SK-N-SH (cell line): ENCODE data around the gene SFXN1. TPM values are rescaled to one million over a fixed set of nuclear protein-coding genes. Genes with fewer than 3 reads are reported as not detected.
A peak's percentile ranks its signal among the peaks of the same experiment; 100 is the strongest.

Experiments
- CTCF ChIA-PET: fragments of 300-600, 350-600 bp; formaldehyde crosslinking; extraction: SDS; loops from one replicate; lab custom pipeline; 2021; lab: Yijun Ruan, JAX
- POLR2A ChIA-PET: fragments of 350-600 bp; sonication (Branson Sonifier 250); formaldehyde crosslinking; extraction: SDS; loops from one replicate; lab custom pipeline; 2020; ENCODE audit warnings: antibody characterized with exemption, inconsistent platforms; lab: Yijun Ruan, JAX
- DNase-seq: peaks from one replicate; pipeline ENCODE4 v3.0.0; 2012
- H2AFZ ChIP-seq: fragments of 200-600 bp; sonication (generic); 2 replicates; pipeline ENCODE4 v1.8.1; 2016; ENCODE audit warnings: antibody characterized with exemption, mild to moderate bottlenecking, low read depth
- H3F3A ChIP-seq: fragments of 200-600 bp; sonication (generic); replicated peaks from 2 replicates; pipeline ENCODE3; 2016; ENCODE audit warnings: antibody characterized with exemption, mild to moderate bottlenecking; ENCODE audit not compliant: insufficient read depth
- H3K27ac ChIP-seq, 2 experiments: fragments of 200-500 bp in 1 of 2; fragments of 200-600 bp in 1 of 2; sonication (Bioruptor generic) in 1 of 2; sonication (generic), shearing (Covaris generic) in 1 of 2; 2 replicates each; pipeline versions ENCODE4 v1.5.1 to v1.6.1; 2014 to 2016; ENCODE audit warnings: low read depth in 2 of 2, inconsistent platforms in 1 of 2, low read length in 1 of 2, mild to moderate bottlenecking in 1 of 2, mixed read lengths in 1 of 2
- H3K27me3 ChIP-seq: fragments of 200-600 bp; sonication (generic), shearing (Covaris generic); 2 replicates; pipeline ENCODE4 v1.6.1; 2016; ENCODE audit warnings: mixed run types; ENCODE audit not compliant: insufficient read depth
- H3K36me3 ChIP-seq, 2 experiments: fragments of 200-500 bp in 1 of 2; fragments of 200-600 bp in 1 of 2; sonication (Bioruptor generic) in 1 of 2; sonication (generic) in 1 of 2; replicated peaks in 1 of 2; 2 replicates each; pipeline versions ENCODE3 to v1.5.1; 2014 to 2016; ENCODE audit warnings: low read length in 1 of 2, mild to moderate bottlenecking in 1 of 2; ENCODE audit not compliant: insufficient read depth in 2 of 2, control insufficient read depth in 1 of 2
- H3K4me1 ChIP-seq, 2 experiments: fragments of 200-500 bp in 1 of 2; fragments of 200-600 bp in 1 of 2; sonication (Bioruptor generic) in 1 of 2; sonication (generic), shearing (Covaris generic) in 1 of 2; 2 replicates each; pipeline versions ENCODE4 v1.5.1 to v1.6.1; 2014 to 2016; ENCODE audit warnings: low read depth in 1 of 2, low read length in 1 of 2, mixed run types in 1 of 2; ENCODE audit not compliant: insufficient read depth in 2 of 2, control insufficient read depth in 1 of 2
- H3K4me2 ChIP-seq: fragments of 200-600 bp; sonication (generic), shearing (Covaris generic); 2 replicates; pipeline ENCODE4 v1.6.1; 2017; ENCODE audit warnings: mixed run types
- H3K4me3 ChIP-seq, 2 experiments: fragments of 200-500 bp in 1 of 2; fragments of 200-600 bp in 1 of 2; sonication (Bioruptor generic) in 1 of 2; sonication (generic), shearing (Covaris generic) in 1 of 2; 2 replicates each; pipeline versions ENCODE4 v1.5.1 to v1.8.1; 2014 to 2016; ENCODE audit warnings: low read depth in 2 of 2, inconsistent platforms in 1 of 2, low read length in 1 of 2, mild to moderate bottlenecking in 1 of 2, mixed read lengths in 1 of 2, moderate library complexity in 1 of 2
- H3K79me2 ChIP-seq: fragments of 200-600 bp; sonication (generic); 2 replicates; pipeline ENCODE4 v1.8.1; 2017; ENCODE audit warnings: mild to moderate bottlenecking; ENCODE audit not compliant: insufficient read depth
- H3K9ac ChIP-seq: fragments of 200-600 bp; sonication (generic); 2 replicates; pipeline ENCODE4 v1.6.1; 2017; ENCODE audit warnings: mixed run types
- H3K9me2 ChIP-seq: fragments of 200-600 bp; sonication (generic); 2 replicates; pipeline ENCODE4 v1.6.1; 2017; ENCODE audit warnings: mixed run types
- H3K9me3 ChIP-seq: fragments of 200-600 bp; sonication (generic); 2 replicates; pipeline ENCODE4 v1.6.1; 2017; ENCODE audit warnings: mixed run types, mild to moderate bottlenecking, moderate library complexity
- H4K20me1 ChIP-seq: fragments of 200-600 bp; sonication (generic); 2 replicates; pipeline ENCODE4 v1.6.1; 2017; ENCODE audit warnings: mild to moderate bottlenecking, mixed run types; ENCODE audit not compliant: insufficient read depth
- CHD2 ChIP-seq: fragments of 150-350 bp; IDR thresholded peaks from 2 replicates; pipeline ENCODE4 v1.6.1; 2018; ENCODE audit warnings: low read length; ENCODE audit not compliant: partially characterized antibody
- FOSL2 ChIP-seq: IDR thresholded peaks from 2 replicates; pipeline ENCODE4 v1.4.0; 2012; ENCODE audit warnings: low read depth, mild to moderate bottlenecking, moderate library complexity, borderline replicate concordance
- MEF2A ChIP-seq: IDR thresholded peaks from 2 replicates; pipeline ENCODE4 v1.4.0; 2012; ENCODE audit warnings: low read depth, borderline replicate concordance
- NFIC ChIP-seq: IDR thresholded peaks from 2 replicates; pipeline ENCODE4 v1.4.0; 2012; ENCODE audit warnings: borderline replicate concordance
- POLR2AphosphoS5 ChIP-seq: IDR thresholded peaks from 2 replicates; pipeline ENCODE4 v1.6.1; 2012; ENCODE audit warnings: low read depth, low read length
- RAD21 ChIP-seq: IDR thresholded peaks from 2 replicates; pipeline ENCODE4 v1.6.1; 2012; ENCODE audit warnings: mild to moderate bottlenecking, low read length
- SMC3 ChIP-seq: IDR thresholded peaks from 2 replicates; pipeline ENCODE4 v1.6.1; 2012; ENCODE audit warnings: low read depth, low read length, improper control_type of control experiment
- WGBS: methylation state at CpG from one replicate; pipeline ENCODE4 v1.1.6; 2017; ENCODE audit warnings: low lambda C conversion rate; 5-methylcytosine and 5-hydroxymethylcytosine counted together
- polyA plus RNA-seq, 3 experiments: library from polyadenylated mRNA; depleted of rRNA; stranded (reverse); fragments of >200 nt; gene quantifications; 2 replicates each; pipeline ENCODE4 v1.2.3, GENCODE V29; 2012
- TF ChIP-seq, protein P1 (sequence below): IDR thresholded peaks from 2 replicates; pipeline ENCODE4 v1.6.1; 2012; ENCODE audit warnings: mild to moderate bottlenecking, low read depth, low read length, moderate library complexity
- TF ChIP-seq, protein P2 (sequence below): fragments of 150-350 bp; IDR thresholded peaks from 2 replicates; pipeline ENCODE4 v1.6.1; 2017; ENCODE audit warnings: antibody characterized with exemption, low read length, low read depth, borderline replicate concordance
- TF ChIP-seq, protein P3 (sequence below): fragments of 200-600 bp; sonication (generic); IDR thresholded peaks from 2 replicates; pipeline ENCODE4 v1.6.1; 2017; ENCODE audit warnings: antibody characterized with exemption, mild to moderate bottlenecking, moderate library complexity

Gene SFXN1
- polyA plus RNA-seq, 1 of the 3 experiments (the other 2 are of a cell fraction) = 73.6 TPM

DNA sequence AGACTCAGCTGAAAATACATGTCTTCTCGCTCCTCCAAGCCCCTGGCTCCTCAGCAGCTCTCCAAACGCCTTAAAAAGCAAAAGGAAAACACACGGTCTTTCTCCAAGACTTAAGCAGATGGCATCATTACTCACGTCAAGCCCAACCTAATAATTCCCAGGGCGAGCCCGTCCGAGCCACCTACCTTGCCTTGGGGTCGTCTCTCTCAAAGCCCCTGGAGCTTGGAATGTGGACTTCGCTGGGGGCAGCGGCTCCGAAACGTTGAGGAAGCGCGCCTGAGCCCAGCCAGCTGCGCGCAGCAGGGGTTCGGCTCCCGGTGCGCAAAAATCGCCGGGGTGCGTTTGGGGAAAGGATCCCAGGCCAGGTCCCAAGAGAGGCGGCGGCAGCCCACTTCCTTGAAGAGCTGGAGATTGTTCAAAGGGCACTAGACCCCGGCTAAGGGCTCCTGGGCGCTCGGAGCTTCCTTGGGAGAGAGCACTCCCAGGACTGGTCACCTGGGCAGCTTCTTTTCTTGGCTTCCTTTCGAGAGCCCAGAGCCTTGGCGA lies 34.8 kb upstream of the SFXN1 start:
- H3K4me2 ChIP-seq = peak overlapping the region; percentile 77; the same call in 1 of the 2 replicates
- DNase-seq = peak; percentile 29
- no peaks in the 10 kb centered on the region for H3F3A ChIP-seq
- H4K20me1 ChIP-seq = no peaks in the 10 kb centered on the region
- WGBS = 23% methylated on average over 10 of the region's 29 CpGs
- no peak overlapping the region for H2AFZ ChIP-seq
- H3K27ac ChIP-seq = no peak overlapping the region
- H3K4me3 ChIP-seq = peak overlapping the region in 1 of 2 experiments; percentile 32; a peak in 1 of 4 replicates
- POLR2A ChIA-PET = no interaction called here
- H3K9me3 ChIP-seq = no peaks in the 10 kb centered on the region
- peaks cover 38% of the 10 kb centered on the region; the same call in 1 of the 2 replicates for H3K27me3 ChIP-seq
- CTCF ChIA-PET = interaction anchor here (0.8 to 2.8 kb wide), 14 partner anchors 9 to 526 kb away, joined by 3 to 20 read pairs (median 4); no protein-coding TSS in a partner anchor
- H3K4me1 ChIP-seq = no peaks in the 10 kb centered on the region; a peak in 1 of 4 replicates
- no peaks in the 10 kb centered on the region for H3K9me2 ChIP-seq
- no peak overlapping the region for H3K9ac ChIP-seq
- no peaks in the 10 kb centered on the region for H3K79me2 ChIP-seq
- TF ChIP-seq, protein P1, sequence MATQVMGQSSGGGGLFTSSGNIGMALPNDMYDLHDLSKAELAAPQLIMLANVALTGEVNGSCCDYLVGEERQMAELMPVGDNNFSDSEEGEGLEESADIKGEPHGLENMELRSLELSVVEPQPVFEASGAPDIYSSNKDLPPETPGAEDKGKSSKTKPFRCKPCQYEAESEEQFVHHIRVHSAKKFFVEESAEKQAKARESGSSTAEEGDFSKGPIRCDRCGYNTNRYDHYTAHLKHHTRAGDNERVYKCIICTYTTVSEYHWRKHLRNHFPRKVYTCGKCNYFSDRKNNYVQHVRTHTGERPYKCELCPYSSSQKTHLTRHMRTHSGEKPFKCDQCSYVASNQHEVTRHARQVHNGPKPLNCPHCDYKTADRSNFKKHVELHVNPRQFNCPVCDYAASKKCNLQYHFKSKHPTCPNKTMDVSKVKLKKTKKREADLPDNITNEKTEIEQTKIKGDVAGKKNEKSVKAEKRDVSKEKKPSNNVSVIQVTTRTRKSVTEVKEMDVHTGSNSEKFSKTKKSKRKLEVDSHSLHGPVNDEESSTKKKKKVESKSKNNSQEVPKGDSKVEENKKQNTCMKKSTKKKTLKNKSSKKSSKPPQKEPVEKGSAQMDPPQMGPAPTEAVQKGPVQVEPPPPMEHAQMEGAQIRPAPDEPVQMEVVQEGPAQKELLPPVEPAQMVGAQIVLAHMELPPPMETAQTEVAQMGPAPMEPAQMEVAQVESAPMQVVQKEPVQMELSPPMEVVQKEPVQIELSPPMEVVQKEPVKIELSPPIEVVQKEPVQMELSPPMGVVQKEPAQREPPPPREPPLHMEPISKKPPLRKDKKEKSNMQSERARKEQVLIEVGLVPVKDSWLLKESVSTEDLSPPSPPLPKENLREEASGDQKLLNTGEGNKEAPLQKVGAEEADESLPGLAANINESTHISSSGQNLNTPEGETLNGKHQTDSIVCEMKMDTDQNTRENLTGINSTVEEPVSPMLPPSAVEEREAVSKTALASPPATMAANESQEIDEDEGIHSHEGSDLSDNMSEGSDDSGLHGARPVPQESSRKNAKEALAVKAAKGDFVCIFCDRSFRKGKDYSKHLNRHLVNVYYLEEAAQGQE = no peak
- TF ChIP-seq MEF2A = no peak
- TF ChIP-seq SMC3 = no peak
- TF ChIP-seq FOSL2 = no peak
- H3K36me3 ChIP-seq = no peaks in the 10 kb centered on the region

DNA sequence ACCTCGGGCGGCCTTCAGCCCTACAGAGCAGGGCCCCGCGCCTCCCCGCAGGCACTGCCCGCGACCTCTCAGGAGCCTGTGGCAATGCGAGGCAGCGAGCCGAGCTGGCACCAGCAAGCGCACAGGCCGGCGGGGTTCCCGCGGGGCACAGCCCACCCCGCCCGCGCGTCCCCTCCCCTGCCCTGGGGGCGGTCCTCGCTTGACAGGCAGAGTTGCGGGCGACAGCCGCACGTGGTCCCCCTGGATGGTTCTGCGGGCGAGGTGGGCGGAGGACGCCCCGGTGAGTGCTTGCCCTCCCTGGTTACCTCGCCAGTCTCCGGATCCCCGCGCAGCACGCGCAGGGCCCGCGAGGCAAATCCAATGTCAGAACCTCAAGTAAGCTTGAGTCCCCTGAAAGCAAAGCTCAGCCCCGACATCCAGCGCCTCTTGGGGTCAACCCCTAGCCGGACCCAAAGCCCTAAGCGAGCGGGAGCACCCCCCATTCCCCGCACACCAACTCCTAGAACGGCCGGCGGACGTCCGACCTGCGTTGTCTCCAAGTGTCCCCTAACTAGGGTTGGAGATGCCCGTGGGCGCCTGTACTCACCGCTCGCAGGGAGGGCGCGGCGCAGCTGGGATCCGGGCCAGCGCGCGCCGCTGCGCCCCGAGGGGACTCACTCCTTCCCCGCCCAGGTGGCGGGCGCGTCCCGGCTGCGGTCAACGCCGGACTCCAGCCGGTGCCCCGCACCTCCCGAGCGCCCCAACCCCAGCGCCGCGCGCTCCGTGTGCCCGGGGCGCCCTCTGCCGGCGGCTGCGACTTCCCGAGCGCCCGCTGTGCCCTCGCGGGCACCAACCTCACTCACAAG lies 34.1 kb upstream of the SFXN1 start, which contains the start of gene DRD1:
DRD1 (minus strand) TSS at position 123 of the 845 bp plus-strand sequence. CDS start 1,083 bp downstream, outside the sequence.
- H3K9me3 ChIP-seq = no peaks in the 10 kb centered on the region
- ChIA-PET POLR2A (no interaction called here), CTCF (interaction anchor here (0.6 to 2.8 kb wide), 18 partner anchors 8 to 527 kb away, joined by 3 to 20 read pairs (median 4); no protein-coding TSS in a partner anchor)
- no peak within 1 kb of the TSS for H3K9ac ChIP-seq
- H3F3A ChIP-seq = no peaks in the 10 kb centered on the region
- peak within 1 kb of the TSS; percentile 77 for H3K4me2 ChIP-seq
- H4K20me1 ChIP-seq = no peaks in the 10 kb centered on the region
- 1% methylated on average over 43 of the region's 91 CpGs for WGBS
- no peak within 1 kb of the TSS for H3K27ac ChIP-seq
- peak; percentile 84 for DNase-seq
- peak within 1 kb of the TSS; percentile 22; the same call in 1 of the 2 replicates for H2AFZ ChIP-seq
- H3K9me2 ChIP-seq = no peaks in the 10 kb centered on the region
- TF ChIP-seq SMC3 = peak; percentile 70
- peak; percentile 65 for TF ChIP-seq RAD21
- TF ChIP-seq NFIC = no peak
- no peak for TF ChIP-seq POLR2AphosphoS5
- TF ChIP-seq, protein P2, sequence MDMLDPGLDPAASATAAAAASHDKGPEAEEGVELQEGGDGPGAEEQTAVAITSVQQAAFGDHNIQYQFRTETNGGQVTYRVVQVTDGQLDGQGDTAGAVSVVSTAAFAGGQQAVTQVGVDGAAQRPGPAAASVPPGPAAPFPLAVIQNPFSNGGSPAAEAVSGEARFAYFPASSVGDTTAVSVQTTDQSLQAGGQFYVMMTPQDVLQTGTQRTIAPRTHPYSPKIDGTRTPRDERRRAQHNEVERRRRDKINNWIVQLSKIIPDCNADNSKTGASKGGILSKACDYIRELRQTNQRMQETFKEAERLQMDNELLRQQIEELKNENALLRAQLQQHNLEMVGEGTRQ = no peak
- TF ChIP-seq CHD2 = no peak
- TF ChIP-seq, protein P3, sequence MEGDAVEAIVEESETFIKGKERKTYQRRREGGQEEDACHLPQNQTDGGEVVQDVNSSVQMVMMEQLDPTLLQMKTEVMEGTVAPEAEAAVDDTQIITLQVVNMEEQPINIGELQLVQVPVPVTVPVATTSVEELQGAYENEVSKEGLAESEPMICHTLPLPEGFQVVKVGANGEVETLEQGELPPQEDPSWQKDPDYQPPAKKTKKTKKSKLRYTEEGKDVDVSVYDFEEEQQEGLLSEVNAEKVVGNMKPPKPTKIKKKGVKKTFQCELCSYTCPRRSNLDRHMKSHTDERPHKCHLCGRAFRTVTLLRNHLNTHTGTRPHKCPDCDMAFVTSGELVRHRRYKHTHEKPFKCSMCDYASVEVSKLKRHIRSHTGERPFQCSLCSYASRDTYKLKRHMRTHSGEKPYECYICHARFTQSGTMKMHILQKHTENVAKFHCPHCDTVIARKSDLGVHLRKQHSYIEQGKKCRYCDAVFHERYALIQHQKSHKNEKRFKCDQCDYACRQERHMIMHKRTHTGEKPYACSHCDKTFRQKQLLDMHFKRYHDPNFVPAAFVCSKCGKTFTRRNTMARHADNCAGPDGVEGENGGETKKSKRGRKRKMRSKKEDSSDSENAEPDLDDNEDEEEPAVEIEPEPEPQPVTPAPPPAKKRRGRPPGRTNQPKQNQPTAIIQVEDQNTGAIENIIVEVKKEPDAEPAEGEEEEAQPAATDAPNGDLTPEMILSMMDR = peak; percentile 72
- no peaks in the 10 kb centered on the region for H3K36me3 ChIP-seq
- H3K27me3 ChIP-seq = peaks cover 38% of the 10 kb centered on the region; the same call in 1 of the 2 replicates
- peak within 1 kb of the TSS; percentile 32 to 35; a peak in 2 of 4 replicates for H3K4me3 ChIP-seq
- H3K79me2 ChIP-seq = no peaks in the 10 kb centered on the region
- H3K4me1 ChIP-seq = no peaks in the 10 kb centered on the region; a peak in 1 of 4 replicates
